ENCODE measurements around the gene PIGW. TPM values are rescaled to one million over a fixed set of nuclear protein-coding genes. Genes with fewer than 3 reads are reported as not detected.

The PIGW gene, protein sequence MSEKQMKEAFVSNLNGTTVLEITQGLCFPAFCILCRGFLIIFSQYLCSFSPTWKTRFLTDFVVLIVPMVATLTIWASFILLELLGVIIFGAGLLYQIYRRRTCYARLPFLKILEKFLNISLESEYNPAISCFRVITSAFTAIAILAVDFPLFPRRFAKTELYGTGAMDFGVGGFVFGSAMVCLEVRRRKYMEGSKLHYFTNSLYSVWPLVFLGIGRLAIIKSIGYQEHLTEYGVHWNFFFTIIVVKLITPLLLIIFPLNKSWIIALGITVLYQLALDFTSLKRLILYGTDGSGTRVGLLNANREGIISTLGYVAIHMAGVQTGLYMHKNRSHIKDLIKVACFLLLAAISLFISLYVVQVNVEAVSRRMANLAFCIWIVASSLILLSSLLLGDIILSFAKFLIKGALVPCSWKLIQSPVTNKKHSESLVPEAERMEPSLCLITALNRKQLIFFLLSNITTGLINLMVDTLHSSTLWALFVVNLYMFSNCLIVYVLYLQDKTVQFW
- 10 to 100 TPM in 4 of 8 experiments, 1 to 10 TPM in 4; 3.3 to 27.2 (median 8.8) TPM for total RNA-seq

GRCh38 chr17:36534840-36535668 lies at the start of gene PIGW, which contains the start of gene MYO19:
Gene PIGW (plus strand): TSS chr17:36534987. CDS start chr17:36537102, 2,115 bp downstream.
Gene MYO19 (minus strand): TSS chr17:36534868. CDS start chr17:36532538, 2,330 bp downstream.
- Histone ChIP-seq H3K27ac (peak within 1 kb of the TSS; percentile 95 to 97), H3K4me3 (peak within 1 kb of the TSS; percentile 55 to 86 (median 80)), H3K4me1 (replicated peaks in 1 of 2) (peaks cover 3 to 6% of the 10 kb centered on the region in 2 donors)
- in situ Hi-C loops (cut with MboI; ENCODE audit: low pct_unique_long_range_greater_than_20kb in 2 of 9, low sequenced_read_pairs in 9 of 9, unreplicated experiment in 9 of 9): no loop called here
- WGBS, 10 experiments: 0 to 20% (median 2%) methylated on average over 3 to 42 of the region's 83 CpGs; no CpG with 5 or more reads in 5 of the 10 experiments
- peak; percentile 79 to 88 (median 86) for ATAC-seq (replicated peaks in 6 of 8)

GRCh38 chr17:36485027-36485426 lies 49.8 kb upstream of the PIGW start:
- in situ Hi-C loops (cut with MboI; ENCODE audit: low pct_unique_long_range_greater_than_20kb in 2 of 9, low sequenced_read_pairs in 9 of 9, unreplicated experiment in 9 of 9): loop anchor here in 4 of 9 experiments (25.0 kb wide), 2 partner anchors 298 to 523 kb away; partner anchors contain the start of genes CCL3L1 (in 1 of the 4), CCL3L3 (in 1 of the 4) and TBC1D3B (in 1 of the 4)
- Histone ChIP-seq H3K27ac (no peak overlapping the region), H3K4me3 (no peak overlapping the region), H3K4me1 (replicated peaks in 1 of 2) (peaks cover 11 to 18% of the 10 kb centered on the region in 2 donors)
- 81 to 100% (median 92%) methylated on average over 2 to 6 of the region's 8 CpGs; no CpG with 5 or more reads in 4 of the 10 experiments for WGBS, 10 experiments
- ATAC-seq (replicated peaks in 6 of 8): no peak

- Histone ChIP-seq H3K4me3 (peak overlapping the region; percentile 62 to 78 (median 69)), H3K4me1 (replicated peaks in 1 of 2) (peaks cover 11 to 18% of the 10 kb centered on the region in 2 donors), H3K27ac (peak overlapping the region in 1 of 2 donors; percentile 3)
- in situ Hi-C loops (cut with MboI; ENCODE audit: low pct_unique_long_range_greater_than_20kb in 2 of 9, low sequenced_read_pairs in 9 of 9, unreplicated experiment in 9 of 9): loop anchor here in 4 of 9 experiments (25.0 kb wide), 2 partner anchors 299 to 524 kb away; partner anchors contain the start of genes CCL3L1 (in 1 of the 4), CCL3L3 (in 1 of the 4) and TBC1D3B (in 1 of the 4)
- 0 to 39% (median 7%) methylated on average over 1 to 5 of the region's 10 CpGs; no CpG with 5 or more reads in 4 of the 10 experiments for WGBS, 10 experiments
- ATAC-seq (replicated peaks in 6 of 8): no peak
Measured at GRCh38 chr17:36485805-36486203, 49.0 kb upstream of the PIGW start.

- in situ Hi-C loops (cut with MboI; ENCODE audit: low pct_unique_long_range_greater_than_20kb in 2 of 9, low sequenced_read_pairs in 9 of 9, unreplicated experiment in 9 of 9): loop anchor here in 4 of 9 experiments (25.0 kb wide), 2 partner anchors 299 to 524 kb away; partner anchors contain the start of genes CCL3L1 (in 1 of the 4), CCL3L3 (in 1 of the 4) and TBC1D3B (in 1 of the 4)
Measured at GRCh38 chr17:36486204-36487194, 48.3 kb upstream of the PIGW start, which contains the start of gene ZNHIT3. Gene ZNHIT3 (plus strand): TSS chr17:36486681. CDS start chr17:36486700, 19 bp downstream.

DNA sequence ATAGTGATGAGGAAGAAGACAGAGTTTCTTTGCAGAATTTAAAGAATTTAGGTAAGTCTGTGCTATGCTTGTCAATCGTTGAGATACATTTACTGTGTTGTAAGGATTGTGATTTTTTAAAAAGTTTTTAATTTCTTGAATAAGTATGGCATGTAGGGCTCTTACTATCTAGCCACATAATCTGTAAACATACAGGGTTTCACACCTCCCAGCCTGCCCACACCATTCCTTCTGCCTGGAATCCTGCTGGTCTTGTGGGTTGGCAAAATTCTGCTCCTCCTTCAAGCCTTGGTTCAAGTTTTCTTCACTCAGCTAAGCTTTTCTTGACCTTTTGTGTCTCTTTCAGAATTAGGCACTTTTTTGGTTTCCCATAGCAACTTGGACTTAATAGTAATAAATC lies 40.8 kb upstream of the PIGW start:
- no peak overlapping the region for H3K4me3 ChIP-seq
- in situ Hi-C loops (cut with MboI; ENCODE audit: low pct_unique_long_range_greater_than_20kb in 2 of 9, low sequenced_read_pairs in 9 of 9, unreplicated experiment in 9 of 9): loop anchor here in 4 of 9 experiments (25.0 kb wide), 2 partner anchors 307 to 532 kb away; partner anchors contain the start of genes CCL3L1 (in 1 of the 4), CCL3L3 (in 1 of the 4) and TBC1D3B (in 1 of the 4)
- no peak overlapping the region for H3K27ac ChIP-seq
- no peak for ATAC-seq (replicated peaks in 6 of 8)
- H3K4me1 ChIP-seq (replicated peaks in 1 of 2): peaks cover 9 to 19% of the 10 kb centered on the region in 2 donors
- WGBS, 10 experiments: 67 to 91% (median 83%) methylated on average over 1 of the region's 1 CpG; no CpG with 5 or more reads in 3 of the 10 experiments

More at GRCh38 chr17:36486204-36487194, 48.3 kb upstream of the PIGW start, which contains the start of gene ZNHIT3:
- 0 to 6% (median 1%) methylated on average over 2 to 40 of the region's 73 CpGs; no CpG with 5 or more reads in 3 of the 10 experiments for WGBS, 10 experiments
- peaks cover 11 to 18% of the 10 kb centered on the region in 2 donors for H3K4me1 ChIP-seq (replicated peaks in 1 of 2)
- peak within 1 kb of the TSS; percentile 62 to 78 (median 69) for H3K4me3 ChIP-seq
- peak within 1 kb of the TSS; percentile 75 to 82 for H3K27ac ChIP-seq
- peak; percentile 86 to 92 (median 88) for ATAC-seq (replicated peaks in 6 of 8)

DNA sequence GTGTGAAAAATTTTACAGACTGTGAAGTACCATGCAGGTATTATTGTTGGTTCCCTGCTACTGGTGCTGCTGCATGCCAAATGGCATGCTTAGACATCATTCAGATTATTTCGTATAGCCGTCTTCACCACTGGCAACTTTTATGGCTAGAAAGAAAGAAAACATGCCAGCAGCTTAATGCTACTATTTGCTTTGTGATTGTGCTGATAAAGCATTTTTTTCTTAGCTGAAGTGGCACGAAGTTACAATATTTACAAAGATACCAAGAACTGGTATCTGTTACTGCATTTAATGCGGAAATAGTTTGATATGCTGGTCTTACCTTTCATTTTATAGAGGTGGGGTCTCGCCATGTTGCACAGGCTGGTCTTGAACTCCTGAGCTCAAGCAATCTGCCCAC lies 40.1 kb upstream of the PIGW start:
- in situ Hi-C loops (cut with MboI; ENCODE audit: low pct_unique_long_range_greater_than_20kb in 2 of 9, low sequenced_read_pairs in 9 of 9, unreplicated experiment in 9 of 9): loop anchor here in 4 of 9 experiments (25.0 kb wide), 2 partner anchors 307 to 532 kb away; partner anchors contain the start of genes CCL3L1 (in 1 of the 4), CCL3L3 (in 1 of the 4) and TBC1D3B (in 1 of the 4)
- WGBS, 10 experiments: 78 to 100% (median 95%) methylated on average over 1 to 4 of the region's 5 CpGs; no CpG with 5 or more reads in 2 of the 10 experiments
- Histone ChIP-seq H3K4me3 (no peak overlapping the region), H3K27ac (no peak overlapping the region), H3K4me1 (replicated peaks in 1 of 2) (peaks cover 9 to 19% of the 10 kb centered on the region in 2 donors)
- no peak for ATAC-seq (replicated peaks in 6 of 8)

- H3K27ac ChIP-seq: no peak overlapping the region
- in situ Hi-C loops (cut with MboI; ENCODE audit: low pct_unique_long_range_greater_than_20kb in 2 of 9, low sequenced_read_pairs in 9 of 9, unreplicated experiment in 9 of 9): loop anchor here in 4 of 9 experiments (25.0 kb wide), 2 partner anchors 308 to 533 kb away; partner anchors contain the start of genes CCL3L1 (in 1 of the 4), CCL3L3 (in 1 of the 4) and TBC1D3B (in 1 of the 4)
Measured at GRCh38 chr17:36495076-36495578, 39.7 kb upstream of the PIGW start.

DNA sequence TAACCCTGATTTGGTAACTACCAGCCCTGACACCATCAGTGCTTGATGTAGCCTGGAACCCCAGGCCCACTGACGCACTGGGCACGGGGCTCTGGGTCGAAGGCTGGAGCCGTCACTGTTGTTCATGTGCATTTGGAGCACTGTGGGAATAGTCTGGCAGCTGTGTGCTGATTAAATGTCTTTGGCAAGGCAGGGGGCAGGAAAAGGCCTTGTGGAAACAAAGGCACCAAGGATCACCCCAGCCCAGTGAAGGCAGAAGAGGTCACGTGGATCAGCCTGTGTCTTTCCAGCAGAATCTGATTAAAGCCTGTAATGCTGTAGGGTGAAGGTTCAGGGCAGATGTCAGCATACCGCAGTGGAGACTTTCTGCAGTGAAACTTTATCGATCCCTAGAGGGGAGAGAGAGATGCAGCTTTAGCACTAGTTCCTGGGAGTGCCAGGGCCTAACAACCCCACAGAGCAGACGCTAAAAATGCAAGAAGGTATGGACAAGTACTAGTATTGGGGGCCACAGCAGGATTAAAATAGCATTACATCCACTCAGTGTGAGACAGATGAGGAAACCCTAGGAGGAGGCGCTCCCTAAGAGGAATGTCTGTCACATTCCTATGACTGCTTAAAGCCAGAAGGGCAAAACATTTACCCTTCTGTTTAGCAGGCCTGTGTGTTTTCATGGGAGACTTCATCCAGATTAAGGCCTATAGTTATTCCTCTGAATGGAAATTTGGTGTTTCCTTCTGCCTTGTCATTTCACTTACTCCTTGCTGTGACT lies 38.6 kb upstream of the PIGW start:
- no peak overlapping the region for H3K4me3 ChIP-seq
- peaks cover 9 to 19% of the 10 kb centered on the region in 2 donors for H3K4me1 ChIP-seq (replicated peaks in 1 of 2)
- H3K27ac ChIP-seq: peak overlapping the region in 1 of 2 donors; percentile 41
- 64 to 100% (median 74%) methylated on average over 1 to 6 of the region's 9 CpGs; no CpG with 5 or more reads in 3 of the 10 experiments for WGBS, 10 experiments
- peak in 2 of 8 experiments; percentile 28 to 32 for ATAC-seq (replicated peaks in 6 of 8)
- in situ Hi-C loops (cut with MboI; ENCODE audit: low pct_unique_long_range_greater_than_20kb in 2 of 9, low sequenced_read_pairs in 9 of 9, unreplicated experiment in 9 of 9): loop anchor here in 4 of 9 experiments (25.0 kb wide), 2 partner anchors 309 to 534 kb away; partner anchors contain the start of genes CCL3L1 (in 1 of the 4), CCL3L3 (in 1 of the 4) and TBC1D3B (in 1 of the 4)

More at GRCh38 chr17:36495076-36495578, 39.7 kb upstream of the PIGW start:
- WGBS, 10 experiments: 0 to 80% (median 39%) methylated on average over 1 to 3 of the region's 3 CpGs; no CpG with 5 or more reads in 2 of the 10 experiments
- H3K4me3 ChIP-seq: no peak overlapping the region
- ATAC-seq (replicated peaks in 6 of 8): no peak
- H3K4me1 ChIP-seq (replicated peaks in 1 of 2): peaks cover 9 to 19% of the 10 kb centered on the region in 2 donors

GRCh38 chr17:36498155-36498554 lies 36.6 kb upstream of the PIGW start:
- ATAC-seq (replicated peaks in 6 of 8): peak in 1 of 8 experiments; percentile 71
- Histone ChIP-seq H3K4me1 (replicated peaks in 1 of 2) (peaks cover 9 to 19% of the 10 kb centered on the region in 2 donors), H3K27ac (no peak overlapping the region), H3K4me3 (no peak overlapping the region)
- 44 to 100% (median 93%) methylated on average over 3 to 9 of the region's 9 CpGs; no CpG with 5 or more reads in 5 of the 10 experiments for WGBS, 10 experiments
- in situ Hi-C loops (cut with MboI; ENCODE audit: low pct_unique_long_range_greater_than_20kb in 2 of 9, low sequenced_read_pairs in 9 of 9, unreplicated experiment in 9 of 9): loop anchor here in 4 of 9 experiments (25.0 kb wide), 2 partner anchors 311 to 536 kb away; partner anchors contain the start of genes CCL3L1 (in 1 of the 4), CCL3L3 (in 1 of the 4) and TBC1D3B (in 1 of the 4)
